Inferior parietal cortex (tissue), 1 donor: Measurements from ENCODE around the gene NAALADL2.
"Not testable (repeated sequence)": the region's sequence is repeated elsewhere in the genome, so short reads cannot be mapped to it uniquely, and the experiment has no call there.

ENCODE experiments used
- DNase-seq: peaks from one replicate; pipeline ENCODE4 v3.0.0-alpha.2; 2016; ENCODE audit errors: extremely low spot score

NAALADL2 gene

GRCh38 chr3:175370426-175370825, 511.3 kb downstream of the NAALADL2 start:
- DNase-seq: not testable (repeated sequence)

GRCh38 chr3:175371187-175371586, 512.1 kb downstream of the NAALADL2 start:
- DNase-seq: not testable (repeated sequence)

GRCh38 chr3:175374705-175375104, 515.6 kb downstream of the NAALADL2 start:
- no peak for DNase-seq

- DNase-seq: no peak
These were observed 519.2 kb downstream of the NAALADL2 start for GRCh38 chr3:175378348-175378747.

- no peak for DNase-seq
These were observed 522.6 kb downstream of the NAALADL2 start for GRCh38 chr3:175381685-175382084.

- no peak for DNase-seq
These were observed 524.2 kb downstream of the NAALADL2 start for GRCh38 chr3:175383371-175383770.

GRCh38 chr3:175383813-175384212, 524.7 kb downstream of the NAALADL2 start:
- DNase-seq: no peak

- DNase-seq: no peak
These were observed 525.4 kb downstream of the NAALADL2 start for GRCh38 chr3:175384569-175384968.

- no peak for DNase-seq
These were observed 527.5 kb downstream of the NAALADL2 start for GRCh38 chr3:175386630-175387029.

GRCh38 chr3:175389560-175389959, 530.4 kb downstream of the NAALADL2 start:
- no peak for DNase-seq

GRCh38 chr3:175391601-175392000, 532.5 kb downstream of the NAALADL2 start:
- DNase-seq: no peak

- DNase-seq: no peak
These were observed 533.5 kb downstream of the NAALADL2 start for GRCh38 chr3:175392653-175393052.

GRCh38 chr3:175397372-175397771, 538.2 kb downstream of the NAALADL2 start:
- DNase-seq: no peak

GRCh38 chr3:175398676-175399075, 539.5 kb downstream of the NAALADL2 start:
- no peak for DNase-seq

- no peak for DNase-seq
These were observed 540.2 kb downstream of the NAALADL2 start for GRCh38 chr3:175399156-175399840.

- DNase-seq: no peak
These were observed 544.9 kb downstream of the NAALADL2 start for GRCh38 chr3:175404027-175404426.

- no peak for DNase-seq
These were observed 545.5 kb downstream of the NAALADL2 start for GRCh38 chr3:175404621-175405020.

GRCh38 chr3:175410251-175410650, 551.1 kb downstream of the NAALADL2 start:
- no peak for DNase-seq

GRCh38 chr3:175411405-175411804, 552.3 kb downstream of the NAALADL2 start:
- no peak for DNase-seq

- DNase-seq: no peak
These were observed 552.8 kb downstream of the NAALADL2 start for GRCh38 chr3:175411946-175412345.

- no peak for DNase-seq
These were observed 554.8 kb downstream of the NAALADL2 start for GRCh38 chr3:175413926-175414325.

GRCh38 chr3:175416600-175416999, 557.5 kb downstream of the NAALADL2 start:
- no peak for DNase-seq

- no peak for DNase-seq
These were observed 558.3 kb downstream of the NAALADL2 start for GRCh38 chr3:175417426-175417825.

GRCh38 chr3:175421902-175422301, 562.8 kb downstream of the NAALADL2 start:
- no peak for DNase-seq
